Measurements from ENCODE around the gene OSBPL2. TPM values are rescaled to one million over a fixed set of nuclear protein-coding genes. Genes with fewer than 3 reads are reported as not detected.

OSBPL2 gene
- total RNA-seq, 1 donor from 2014 or later: 55.3 TPM

- Histone ChIP-seq H3K4me3 (no peak overlapping the region), H3K27me3 (ENCODE audit: low read depth) (no peaks in the 10 kb centered on the region), H3K36me3 (peaks cover 85% of the 10 kb centered on the region), H3K9me3 (replicated peaks) (no peaks in the 10 kb centered on the region), H3K4me1 (no peaks in the 10 kb centered on the region), H3K27ac (replicated peaks) (no peak overlapping the region)
- no peak for TF ChIP-seq CTCF (IDR thresholded peaks at IDR 0.05; ENCODE audit: borderline replicate concordance)
- no peak for DNase-seq
- intact Hi-C loops (cut with micrococcal nuclease): no loop called here
Measured at GRCh38 chr20:62338294-62338620, 99.9 kb downstream of the OSBPL2 start.

- Histone ChIP-seq H3K4me3 (no peak overlapping the region), H3K27me3 (ENCODE audit: low read depth) (no peaks in the 10 kb centered on the region), H3K36me3 (peaks cover 86% of the 10 kb centered on the region), H3K9me3 (replicated peaks) (no peaks in the 10 kb centered on the region), H3K4me1 (no peaks in the 10 kb centered on the region), H3K27ac (replicated peaks) (no peak overlapping the region)
- TF ChIP-seq CTCF (IDR thresholded peaks at IDR 0.05; ENCODE audit: borderline replicate concordance): no peak
- intact Hi-C loops (cut with micrococcal nuclease): no loop called here
- DNase-seq: no peak
Measured at GRCh38 chr20:62339647-62340062, 101.3 kb downstream of the OSBPL2 start.

- no peaks in the 10 kb centered on the region for H3K4me1 ChIP-seq
- H3K9me3 ChIP-seq (replicated peaks): no peaks in the 10 kb centered on the region
- H3K27me3 ChIP-seq (ENCODE audit: low read depth): no peaks in the 10 kb centered on the region
- intact Hi-C loops (cut with micrococcal nuclease): no loop called here
- no peak overlapping the region for H3K4me3 ChIP-seq
- DNase-seq: no peak
- H3K27ac ChIP-seq (replicated peaks): no peak overlapping the region
- TF ChIP-seq CTCF (IDR thresholded peaks at IDR 0.05; ENCODE audit: borderline replicate concordance): no peak
- peaks cover 90% of the 10 kb centered on the region for H3K36me3 ChIP-seq
Measured at GRCh38 chr20:62342910-62343309, 104.6 kb downstream of the OSBPL2 start.

GRCh38 chr20:62344092-62344491 is 105.8 kb downstream of the OSBPL2 start:
- Histone ChIP-seq H3K27me3 (ENCODE audit: low read depth) (no peaks in the 10 kb centered on the region), H3K27ac (replicated peaks) (no peak overlapping the region), H3K36me3 (peaks cover 90% of the 10 kb centered on the region), H3K9me3 (replicated peaks) (peaks cover 6% of the 10 kb centered on the region), H3K4me1 (no peaks in the 10 kb centered on the region), H3K4me3 (no peak overlapping the region)
- intact Hi-C loops (cut with micrococcal nuclease): no loop called here
- TF ChIP-seq CTCF (IDR thresholded peaks at IDR 0.05; ENCODE audit: borderline replicate concordance): no peak
- DNase-seq: no peak

GRCh38 chr20:62344782-62345181 is 106.5 kb downstream of the OSBPL2 start:
- Histone ChIP-seq H3K36me3 (peaks cover 84% of the 10 kb centered on the region), H3K27ac (replicated peaks) (no peak overlapping the region)
- DNase-seq: no peak

More at GRCh38 chr20:62344782-62345181, 106.5 kb downstream of the OSBPL2 start:
- Histone ChIP-seq H3K27me3 (ENCODE audit: low read depth) (no peaks in the 10 kb centered on the region), H3K4me1 (no peaks in the 10 kb centered on the region), H3K4me3 (no peak overlapping the region), H3K9me3 (replicated peaks) (peaks cover 8% of the 10 kb centered on the region)
- no peak for TF ChIP-seq CTCF (IDR thresholded peaks at IDR 0.05; ENCODE audit: borderline replicate concordance)
- intact Hi-C loops (cut with micrococcal nuclease): no loop called here

Small RNA genes within 50 kb of the gene (microRNA-seq; reads per million reads assigned to microRNA genes)
- gene MIR4758: not detected

Other genes starting within 250 kb of the OSBPL2 start
- gene TAF4, start 172.6 kb upstream of the OSBPL2 start, total RNA-seq: 11.8 TPM
- 51.6 TPM for gene LSM14B, start 116.0 kb upstream of the OSBPL2 start, total RNA-seq
- gene PSMA7, start 95.1 kb upstream of the OSBPL2 start, total RNA-seq: 233 TPM
- 9.0 TPM for gene SS18L1, start 94.8 kb upstream of the OSBPL2 start, total RNA-seq
- 25.9 TPM for gene MTG2, start 55.5 kb upstream of the OSBPL2 start, total RNA-seq
- gene HRH3, start 18.2 kb upstream of the OSBPL2 start, total RNA-seq: not detected
- 70.5 TPM for gene ADRM1, start 64.5 kb downstream of the OSBPL2 start, total RNA-seq
- gene LAMA5, start 128.8 kb downstream of the OSBPL2 start, total RNA-seq: 70.9 TPM
- gene RPS21, start 148.6 kb downstream of the OSBPL2 start, total RNA-seq: 661 TPM
- 12.0 TPM for gene CABLES2, start 168.8 kb downstream of the OSBPL2 start, total RNA-seq
- not detected for gene RBBP8NL, start 189.0 kb downstream of the OSBPL2 start, total RNA-seq
- 0.69 TPM for gene GATA5, start 237.5 kb downstream of the OSBPL2 start, total RNA-seq

Data from left ventricle myocardium inferior (tissue), 1 donor.